ENCODE measurements around the gene SNED1. TPM values are rescaled to one million over a fixed set of nuclear protein-coding genes. Genes with fewer than 3 reads are reported as not detected.

SNED1 gene
- total RNA-seq, 1 donor from 2014 or later: 2.3 TPM

DNA sequence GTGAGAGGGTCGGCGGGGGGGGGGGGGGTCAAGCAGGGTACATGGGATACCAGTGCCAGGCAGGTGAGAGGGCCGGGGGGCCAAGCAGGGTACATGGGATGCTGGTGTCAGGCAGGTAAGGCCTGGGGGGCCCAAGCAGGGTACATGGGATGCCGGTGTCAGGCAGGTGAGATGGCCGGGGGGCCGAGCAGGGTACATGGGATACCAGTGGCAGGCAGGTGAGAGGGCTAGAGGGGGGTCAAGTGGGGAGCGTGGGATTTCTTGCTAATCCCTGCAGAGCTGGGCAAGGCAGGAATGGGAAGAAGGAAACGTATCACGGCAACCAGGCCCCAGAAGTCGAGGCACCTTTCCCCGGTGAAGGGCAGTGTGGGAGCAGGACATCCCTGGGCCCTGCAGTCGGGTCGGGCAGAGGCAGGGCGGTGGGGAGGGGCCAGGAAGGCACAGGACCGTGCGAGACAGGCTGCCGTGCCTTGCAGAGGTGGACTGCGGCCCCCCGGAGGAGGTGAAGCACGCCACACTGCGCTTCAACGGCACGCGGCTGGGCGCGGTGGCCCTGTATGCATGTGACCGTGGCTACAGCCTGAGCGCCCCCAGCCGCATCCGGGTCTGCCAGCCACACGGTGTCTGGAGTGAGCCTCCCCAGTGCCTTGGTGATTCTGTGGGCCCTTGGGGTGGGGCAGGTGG, 54.4 kb downstream of the SNED1 start:
- Mint-ChIP-seq H3K36me3 (ENCODE audit: low read depth, unreplicated experiment) (no peaks in the 10 kb centered on the region), H3K27me3 (ENCODE audit: unreplicated experiment) (peaks cover 8% of the 10 kb centered on the region), H3K4me1 (ENCODE audit: unreplicated experiment) (no peaks in the 10 kb centered on the region), H3K4me3 (ENCODE audit: unreplicated experiment) (no peak overlapping the region), H3K27ac (ENCODE audit: unreplicated experiment) (no peak overlapping the region), H3K9me3 (ENCODE audit: unreplicated experiment) (no peaks in the 10 kb centered on the region)
- peak; percentile 3 for DNase-seq (ENCODE audit: low spot score)
- TF ChIP-seq, protein P1, sequence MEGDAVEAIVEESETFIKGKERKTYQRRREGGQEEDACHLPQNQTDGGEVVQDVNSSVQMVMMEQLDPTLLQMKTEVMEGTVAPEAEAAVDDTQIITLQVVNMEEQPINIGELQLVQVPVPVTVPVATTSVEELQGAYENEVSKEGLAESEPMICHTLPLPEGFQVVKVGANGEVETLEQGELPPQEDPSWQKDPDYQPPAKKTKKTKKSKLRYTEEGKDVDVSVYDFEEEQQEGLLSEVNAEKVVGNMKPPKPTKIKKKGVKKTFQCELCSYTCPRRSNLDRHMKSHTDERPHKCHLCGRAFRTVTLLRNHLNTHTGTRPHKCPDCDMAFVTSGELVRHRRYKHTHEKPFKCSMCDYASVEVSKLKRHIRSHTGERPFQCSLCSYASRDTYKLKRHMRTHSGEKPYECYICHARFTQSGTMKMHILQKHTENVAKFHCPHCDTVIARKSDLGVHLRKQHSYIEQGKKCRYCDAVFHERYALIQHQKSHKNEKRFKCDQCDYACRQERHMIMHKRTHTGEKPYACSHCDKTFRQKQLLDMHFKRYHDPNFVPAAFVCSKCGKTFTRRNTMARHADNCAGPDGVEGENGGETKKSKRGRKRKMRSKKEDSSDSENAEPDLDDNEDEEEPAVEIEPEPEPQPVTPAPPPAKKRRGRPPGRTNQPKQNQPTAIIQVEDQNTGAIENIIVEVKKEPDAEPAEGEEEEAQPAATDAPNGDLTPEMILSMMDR (IDR thresholded peaks at IDR 0.05; ENCODE audit: unreplicated experiment): no peak

DNA sequence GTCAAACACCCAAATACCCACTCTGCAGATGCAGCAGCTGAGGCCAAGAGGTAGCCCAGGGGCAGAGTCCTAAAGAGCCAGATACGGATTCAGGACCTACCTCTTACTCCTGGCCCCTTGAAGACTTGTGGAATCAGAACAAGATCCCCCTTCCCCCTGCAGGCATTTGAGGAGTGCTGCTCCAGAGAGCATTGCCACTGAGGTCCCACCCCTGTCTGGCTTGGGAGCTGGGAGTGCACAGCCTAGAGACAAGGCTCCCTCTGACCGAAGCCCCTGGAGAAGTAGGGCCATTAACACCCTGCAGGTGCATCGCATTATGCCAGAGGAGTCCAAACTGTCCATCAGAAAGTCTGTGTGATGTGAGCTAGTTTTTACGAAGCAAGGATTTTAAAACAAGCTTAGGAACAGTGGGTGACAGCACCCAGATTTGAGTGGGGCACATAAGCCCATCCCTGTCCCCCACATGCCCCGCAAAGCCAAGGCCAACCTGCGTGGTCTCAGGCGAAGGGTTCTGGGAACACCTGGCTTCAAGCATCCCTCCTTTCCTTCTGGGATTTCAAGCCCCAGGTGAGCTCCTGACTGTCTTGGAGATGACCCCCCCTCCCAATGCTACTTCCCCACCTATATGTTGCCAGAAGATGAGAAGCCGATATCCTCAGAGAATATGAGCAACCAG, 55.3 kb downstream of the SNED1 start:
- Mint-ChIP-seq H3K27ac (ENCODE audit: unreplicated experiment) (no peak overlapping the region), H3K27me3 (ENCODE audit: unreplicated experiment) (peaks cover 8% of the 10 kb centered on the region), H3K36me3 (ENCODE audit: low read depth, unreplicated experiment) (no peaks in the 10 kb centered on the region), H3K4me3 (ENCODE audit: unreplicated experiment) (no peak overlapping the region), H3K9me3 (ENCODE audit: unreplicated experiment) (no peaks in the 10 kb centered on the region), H3K4me1 (ENCODE audit: unreplicated experiment) (no peaks in the 10 kb centered on the region)
- DNase-seq (ENCODE audit: low spot score): no peak
- TF ChIP-seq, protein P1 (IDR thresholded peaks at IDR 0.05; ENCODE audit: unreplicated experiment): no peak

DNA sequence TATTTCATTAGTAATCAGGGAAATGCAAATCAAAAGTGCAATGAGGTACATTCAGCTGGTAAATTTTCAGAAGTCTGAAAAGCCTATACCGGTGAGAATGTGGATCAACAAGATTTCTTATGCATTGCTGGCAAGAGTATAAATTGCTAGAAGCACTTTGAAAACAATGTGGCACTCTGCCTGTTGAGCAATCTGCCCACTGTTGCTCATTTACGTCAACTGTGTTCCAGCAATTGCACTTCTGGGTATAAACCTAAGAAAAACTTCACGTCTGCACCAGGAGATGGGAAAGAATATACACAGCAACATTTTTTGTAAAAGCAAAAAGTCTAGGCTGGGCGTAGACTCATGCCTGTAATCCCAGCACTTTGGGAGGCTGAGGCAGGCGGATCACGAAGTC, 62.9 kb downstream of the SNED1 start:
- H3K4me1 Mint-ChIP-seq (ENCODE audit: unreplicated experiment): no peaks in the 10 kb centered on the region
- H3K27me3 Mint-ChIP-seq (ENCODE audit: unreplicated experiment): peaks cover 2% of the 10 kb centered on the region
- no peak overlapping the region for H3K27ac Mint-ChIP-seq (ENCODE audit: unreplicated experiment)
- H3K4me3 Mint-ChIP-seq (ENCODE audit: unreplicated experiment): no peak overlapping the region
- no peaks in the 10 kb centered on the region for H3K36me3 Mint-ChIP-seq (ENCODE audit: low read depth, unreplicated experiment)
- no peak for DNase-seq (ENCODE audit: low spot score)
- TF ChIP-seq, protein P1 (IDR thresholded peaks at IDR 0.05; ENCODE audit: unreplicated experiment): no peak
- no peaks in the 10 kb centered on the region for H3K9me3 Mint-ChIP-seq (ENCODE audit: unreplicated experiment)

DNA sequence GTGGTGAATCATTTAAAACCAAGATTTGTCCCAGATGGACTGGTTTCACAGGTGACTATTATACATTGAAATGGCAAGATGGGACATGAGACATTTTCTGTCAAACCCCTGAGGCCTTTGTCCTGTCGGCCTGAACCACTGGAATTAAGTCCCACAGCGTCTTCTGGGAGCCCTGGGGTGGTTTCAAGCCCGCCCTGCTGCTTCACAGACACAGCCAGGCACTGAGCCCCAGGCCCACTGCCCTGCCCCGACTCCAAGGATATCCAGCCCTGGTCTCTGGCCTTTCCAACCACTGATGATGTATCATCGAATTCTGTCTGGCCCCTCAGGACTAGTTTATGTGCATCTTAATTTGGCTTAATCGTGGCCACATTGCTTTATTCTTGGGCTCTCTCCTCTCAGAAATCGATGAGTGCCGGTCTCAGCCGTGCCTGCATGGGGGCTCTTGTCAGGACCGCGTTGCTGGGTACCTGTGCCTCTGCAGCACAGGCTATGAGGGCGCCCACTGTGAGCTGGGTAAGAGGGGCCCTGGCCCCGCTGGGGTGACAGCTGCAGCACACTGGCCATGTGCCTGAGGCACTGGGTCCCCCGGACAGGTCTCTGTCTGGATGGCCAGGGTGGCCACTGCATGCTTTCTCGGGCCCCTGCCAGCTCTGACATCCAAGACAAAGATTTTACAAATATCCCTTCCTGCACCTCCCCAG, 64.1 kb downstream of the SNED1 start:
- H3K36me3 Mint-ChIP-seq (ENCODE audit: low read depth, unreplicated experiment): no peaks in the 10 kb centered on the region
- no peak for DNase-seq (ENCODE audit: low spot score)
- peaks cover 3% of the 10 kb centered on the region for H3K27me3 Mint-ChIP-seq (ENCODE audit: unreplicated experiment)
- no peak overlapping the region for H3K4me3 Mint-ChIP-seq (ENCODE audit: unreplicated experiment)
- no peaks in the 10 kb centered on the region for H3K4me1 Mint-ChIP-seq (ENCODE audit: unreplicated experiment)
- TF ChIP-seq, protein P1 (IDR thresholded peaks at IDR 0.05; ENCODE audit: unreplicated experiment): no peak
- H3K27ac Mint-ChIP-seq (ENCODE audit: unreplicated experiment): no peak overlapping the region
- H3K9me3 Mint-ChIP-seq (ENCODE audit: unreplicated experiment): no peaks in the 10 kb centered on the region
